Measurements from ENCODE around the gene HRG.
"Not testable (repeated sequence)": the region's sequence is repeated elsewhere in the genome, so short reads cannot be mapped to it uniquely, and the experiment has no call there.

The HRG gene

GRCh38 chr3:186683979-186684378 lies 18.2 kb downstream of the HRG start:
- no peak for DNase-seq

DNA sequence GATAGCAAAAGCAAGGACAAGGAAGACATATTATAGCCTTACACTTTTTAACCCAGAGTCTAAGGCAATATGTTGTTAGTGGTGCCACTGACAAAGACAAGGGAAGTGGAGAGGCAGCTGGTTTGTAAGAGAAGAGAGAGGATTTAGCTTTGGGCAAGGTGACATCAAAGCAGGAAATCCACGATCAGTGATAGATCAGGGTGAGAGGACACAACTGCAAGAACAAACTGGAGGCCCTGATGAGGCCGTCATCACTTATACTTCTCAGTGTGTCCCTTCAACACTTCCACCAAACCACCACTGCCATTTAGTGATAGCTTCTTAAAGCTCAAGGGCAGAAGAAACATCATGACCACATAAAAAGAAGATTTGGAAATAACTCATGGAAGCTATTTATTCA lies 20.7 kb downstream of the HRG start:
- not testable (repeated sequence) for DNase-seq

- DNase-seq: no peak
Observed at GRCh38 chr3:186687120-186687651, 21.4 kb downstream of the HRG start.

DNA sequence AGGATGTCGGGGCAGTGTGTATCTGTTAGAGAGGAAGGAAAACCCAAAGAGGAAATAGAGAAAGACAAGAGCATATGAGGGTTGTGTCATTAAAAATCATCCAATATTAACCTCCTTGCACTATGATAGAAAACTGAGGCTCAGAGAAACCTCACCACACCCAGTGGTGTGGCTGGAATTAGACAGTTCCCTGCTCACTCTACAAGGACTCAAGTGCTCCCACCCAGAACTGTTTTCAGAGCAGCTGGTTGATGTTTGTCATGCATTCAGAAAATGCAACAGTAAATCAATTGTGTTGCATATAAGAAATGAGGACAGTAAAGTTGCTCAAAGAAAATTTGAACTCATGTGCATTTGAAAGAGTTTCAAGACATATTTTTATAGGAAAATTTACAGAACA lies 24.5 kb downstream of the HRG start:
- DNase-seq: not testable (repeated sequence)

GRCh38 chr3:186691676-186692075 lies 25.9 kb downstream of the HRG start:
- DNase-seq: no peak

- no peak for DNase-seq
Observed at GRCh38 chr3:186693843-186694242, 28.0 kb downstream of the HRG start.

DNA sequence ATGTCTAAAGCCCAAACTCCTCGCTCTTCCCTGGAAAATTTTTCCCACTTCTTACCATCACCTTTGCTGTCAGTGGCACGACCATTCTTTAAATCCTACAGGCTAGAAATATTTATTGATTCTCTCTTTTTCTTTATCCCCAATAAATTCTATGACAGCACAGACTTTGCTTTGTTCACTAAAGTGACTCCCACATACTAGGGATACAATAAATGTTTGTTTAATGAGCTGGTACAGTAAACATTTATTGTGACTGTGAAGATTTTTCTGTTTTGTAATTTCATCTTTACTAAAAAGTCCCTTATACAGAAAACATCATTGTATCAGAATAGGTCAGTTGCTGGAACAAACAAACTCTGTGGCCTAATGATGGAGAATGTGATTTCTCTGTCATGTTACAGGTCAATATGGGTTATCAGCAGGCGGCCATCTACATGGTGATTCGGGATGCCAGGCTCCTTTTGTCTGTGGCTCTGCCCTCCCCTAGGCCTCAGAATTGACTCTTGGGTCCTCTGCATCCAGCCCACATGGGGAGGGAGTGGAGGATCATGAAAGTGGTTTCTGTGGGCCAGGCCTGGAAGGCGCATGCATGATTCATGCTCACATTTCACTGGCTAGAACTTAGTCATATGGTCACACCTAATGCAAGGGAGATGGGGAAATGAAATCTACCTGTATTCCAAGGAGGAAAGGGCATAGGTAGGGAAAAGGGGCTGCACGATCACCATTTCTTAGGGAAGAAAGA lies 28.6 kb downstream of the HRG start:
- DNase-seq: no peak

GRCh38 chr3:186696522-186696921 lies 30.7 kb downstream of the HRG start:
- no peak for DNase-seq

DNA sequence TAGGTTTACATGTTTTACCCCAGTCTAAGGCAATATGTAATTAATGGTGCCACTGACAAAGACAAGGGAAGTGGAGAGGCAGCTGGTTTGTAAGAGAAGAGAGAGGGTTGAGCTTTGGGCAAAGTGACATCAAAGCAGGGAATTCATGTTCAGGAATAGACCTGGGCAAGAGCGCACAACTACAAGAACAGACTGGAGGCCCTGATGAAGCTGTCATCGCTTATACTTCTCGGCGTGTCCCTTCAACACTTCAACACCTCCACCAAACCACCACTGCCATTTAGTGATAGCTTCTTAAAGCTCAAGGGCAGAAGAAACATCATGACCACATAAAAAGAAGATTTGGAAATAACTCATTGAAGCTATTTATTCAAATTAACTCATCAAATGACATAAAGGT lies 31.7 kb downstream of the HRG start:
- DNase-seq: no peak

DNA sequence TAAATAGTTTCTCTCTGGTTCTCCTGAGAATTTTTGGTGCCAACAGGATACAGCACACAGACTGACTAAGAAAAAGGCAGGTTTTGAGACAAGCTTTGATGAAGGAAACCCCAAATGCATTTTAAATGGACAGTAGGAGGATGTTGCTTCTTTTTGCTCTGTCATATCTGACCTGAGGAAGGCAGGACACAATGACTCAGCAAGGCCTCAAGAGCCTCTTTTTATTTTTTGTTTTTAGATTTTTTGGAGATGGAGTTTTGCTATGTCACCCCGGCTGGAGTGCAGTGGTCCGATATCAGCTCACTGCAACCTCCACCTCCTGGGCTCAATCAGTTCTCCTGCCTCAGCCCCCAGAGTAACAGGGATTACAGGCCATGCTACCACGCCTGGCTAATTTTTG lies 34.5 kb downstream of the HRG start:
- DNase-seq: no peak

- not testable (repeated sequence) for DNase-seq
Observed at GRCh38 chr3:186702451-186702850, 36.6 kb downstream of the HRG start.

DNA sequence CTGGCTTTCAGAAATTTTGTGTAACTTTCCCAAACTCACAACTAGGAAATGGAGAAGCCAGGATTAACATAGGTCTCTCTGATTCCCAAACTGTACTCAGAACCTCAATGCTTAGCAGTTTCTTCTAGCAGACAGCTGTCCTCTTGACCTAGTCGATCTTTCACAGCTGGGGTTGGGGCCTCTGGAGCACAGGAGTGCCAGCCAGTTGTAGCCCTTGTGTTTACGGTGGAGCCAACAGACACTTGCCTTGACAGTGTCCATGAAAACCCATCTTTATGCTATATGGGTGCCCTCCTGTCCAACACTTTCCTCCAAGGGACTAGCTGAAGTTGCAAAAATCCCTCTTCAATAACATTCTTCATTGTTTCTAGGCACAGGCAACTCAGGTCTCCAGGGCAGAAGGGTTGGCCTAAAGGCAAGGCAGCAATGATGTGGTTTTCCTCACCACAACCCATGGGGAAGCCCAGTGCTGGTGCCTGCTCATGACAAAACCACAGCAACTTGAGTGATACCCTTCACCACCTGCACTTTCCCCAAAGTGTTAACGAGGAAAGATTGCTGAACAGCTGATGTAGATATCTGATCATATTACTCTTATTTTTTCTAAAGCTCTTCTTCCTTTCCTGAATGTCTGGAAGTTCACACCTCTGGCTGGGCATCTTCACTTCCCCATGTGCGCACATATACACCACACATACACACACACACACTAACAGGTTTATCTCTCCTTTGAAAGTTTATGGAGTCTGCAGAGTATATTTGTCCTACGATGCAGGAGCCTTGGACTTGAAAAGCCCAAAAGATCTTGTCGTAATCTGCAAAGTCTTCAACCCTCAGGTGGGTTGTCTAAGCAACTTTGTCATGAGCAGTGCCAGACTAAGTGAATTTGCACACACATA lies 40.3 kb downstream of the HRG start:
- peak; percentile 24 to 46 for DNase-seq

- no peak for DNase-seq
Observed at GRCh38 chr3:186708983-186709679, 43.3 kb downstream of the HRG start.

DNA sequence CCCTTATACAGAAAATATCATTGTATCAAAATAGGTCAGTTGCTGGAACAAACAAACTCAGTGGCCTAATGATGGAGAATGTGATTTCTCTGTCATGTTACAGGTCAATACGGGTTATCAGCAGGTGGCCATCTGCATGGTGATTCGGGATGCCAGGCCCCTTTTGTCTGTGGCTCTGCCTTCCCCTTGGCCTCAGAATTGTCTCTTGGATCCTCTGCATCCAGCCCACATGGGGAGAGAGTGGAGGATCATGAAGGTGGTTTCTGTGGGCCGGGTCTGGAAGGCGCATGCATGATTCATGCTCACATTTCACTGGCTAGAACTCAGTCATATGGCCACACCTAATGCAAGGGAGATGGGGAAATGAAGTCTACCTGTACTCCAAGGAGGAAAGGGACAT lies 44.9 kb downstream of the HRG start:
- DNase-seq: not testable (repeated sequence)

DNA sequence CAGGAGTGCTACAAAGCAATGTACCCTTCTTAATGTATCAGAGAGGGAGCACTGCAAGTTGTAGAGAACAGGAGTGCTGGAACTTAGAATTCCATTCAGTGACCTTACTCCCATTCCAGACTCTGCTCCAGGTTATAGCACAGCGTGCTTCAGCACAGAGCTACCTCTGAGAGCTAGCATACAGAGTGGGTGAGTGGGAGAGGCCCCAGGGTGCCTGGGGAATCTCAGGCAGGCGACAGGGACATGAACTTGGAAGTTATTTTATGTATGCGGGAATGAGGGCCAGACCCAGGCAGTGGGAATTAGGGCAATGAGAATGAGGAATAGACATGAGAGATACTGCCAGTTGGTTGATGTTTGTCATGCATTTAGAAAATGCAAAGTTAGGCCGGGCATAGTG lies 47.7 kb downstream of the HRG start:
- DNase-seq: no peak

- no peak for DNase-seq
Observed at GRCh38 chr3:186717039-186717457, 51.2 kb downstream of the HRG start, which contains the start of gene KNG1. Gene KNG1 (plus strand): TSS chr3:186717359. CDS start chr3:186717543, 184 bp downstream.

DNA sequence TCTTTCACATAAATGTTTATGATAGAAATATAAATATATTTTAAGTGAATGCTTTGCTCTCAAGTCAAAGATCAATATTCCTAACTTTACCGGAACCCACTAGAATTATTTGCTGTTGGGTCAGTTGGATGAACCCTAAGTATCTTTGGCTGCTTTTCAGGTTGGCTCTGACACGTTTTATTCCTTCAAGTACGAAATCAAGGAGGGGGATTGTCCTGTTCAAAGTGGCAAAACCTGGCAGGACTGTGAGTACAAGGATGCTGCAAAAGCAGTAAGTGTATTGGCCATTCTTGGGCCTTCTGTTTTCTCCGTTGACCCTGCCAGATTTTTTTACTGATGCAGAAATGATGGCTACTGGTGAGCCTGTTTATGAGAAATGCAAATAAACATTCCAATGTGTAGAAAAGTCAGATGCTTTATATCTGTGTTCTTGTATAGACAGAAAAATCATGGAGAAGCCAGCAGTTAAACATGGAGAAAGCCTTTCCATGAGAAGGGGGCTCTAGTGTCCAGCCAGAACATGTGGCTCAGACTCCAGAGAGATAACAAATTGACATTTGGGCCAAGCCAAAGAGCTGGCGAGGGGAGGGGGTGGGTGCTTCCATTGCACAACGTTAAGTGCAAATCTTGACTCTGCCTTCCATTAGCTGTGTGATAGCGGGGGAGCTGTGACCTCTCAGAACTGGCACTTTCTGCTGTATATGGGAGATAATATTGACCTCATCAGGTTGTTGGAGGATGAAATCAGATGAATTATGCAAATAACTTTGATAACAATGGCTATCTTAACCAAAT lies 54.3 kb downstream of the HRG start:
- no peak for DNase-seq

- DNase-seq: no peak
Observed at GRCh38 chr3:186722457-186722856, 56.6 kb downstream of the HRG start.

DNA sequence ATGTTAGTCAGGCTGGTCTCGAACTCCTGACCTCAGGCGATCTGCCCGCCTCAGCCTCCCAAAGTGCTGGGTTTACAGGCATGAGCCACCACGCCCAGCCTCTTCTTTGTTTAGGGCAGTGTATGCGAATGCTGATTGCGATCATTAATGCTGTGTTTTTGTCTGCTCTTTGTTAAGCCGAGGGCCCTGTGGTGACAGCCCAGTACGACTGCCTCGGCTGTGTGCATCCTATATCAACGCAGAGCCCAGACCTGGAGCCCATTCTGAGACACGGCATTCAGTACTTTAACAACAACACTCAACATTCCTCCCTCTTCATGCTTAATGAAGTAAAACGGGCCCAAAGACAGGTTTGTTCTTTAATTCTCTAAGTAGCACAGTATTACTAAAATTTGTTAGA lies 59.1 kb downstream of the HRG start:
- no peak for DNase-seq

All from stimulated activated CD4-positive, alpha-beta T cell treated with anti-CD3 and anti-CD28 coated beads, Interleukin-2, amount 100 ng/mL, for 24 hours (primary cell).